GM06990 (cell line): ENCODE data around the gene ZNF620.

Experiments used
- DNase-seq: peaks from one replicate; pipeline ENCODE4 v3.0.0-alpha.2; 2011; ENCODE audit not compliant: insufficient read length; ENCODE audit errors: extremely low read depth
- H3K27me3 ChIP-seq: replicated peaks from 2 replicates; pipeline ENCODE4 v1.6.0; 2011; ENCODE audit warnings: low read length; ENCODE audit not compliant: control insufficient read depth, insufficient read depth
- H3K36me3 ChIP-seq: 2 replicates; pipeline ENCODE4 v1.5.1; 2011; ENCODE audit warnings: low read length; ENCODE audit not compliant: control insufficient read depth, insufficient read depth
- H3K4me3 ChIP-seq: replicated peaks from 2 replicates; pipeline ENCODE4 v1.5.1; 2011; ENCODE audit warnings: low read depth, mild to moderate bottlenecking, control low read depth, low read length
- CTCF ChIP-seq: IDR thresholded peaks from 2 replicates; pipeline ENCODE4 v1.5.1; 2011; ENCODE audit warnings: low read length, control low read depth, mild to moderate bottlenecking, inconsistent platforms; ENCODE audit not compliant: insufficient read depth, poor library complexity, severe bottlenecking

The ZNF620 gene

DNA sequence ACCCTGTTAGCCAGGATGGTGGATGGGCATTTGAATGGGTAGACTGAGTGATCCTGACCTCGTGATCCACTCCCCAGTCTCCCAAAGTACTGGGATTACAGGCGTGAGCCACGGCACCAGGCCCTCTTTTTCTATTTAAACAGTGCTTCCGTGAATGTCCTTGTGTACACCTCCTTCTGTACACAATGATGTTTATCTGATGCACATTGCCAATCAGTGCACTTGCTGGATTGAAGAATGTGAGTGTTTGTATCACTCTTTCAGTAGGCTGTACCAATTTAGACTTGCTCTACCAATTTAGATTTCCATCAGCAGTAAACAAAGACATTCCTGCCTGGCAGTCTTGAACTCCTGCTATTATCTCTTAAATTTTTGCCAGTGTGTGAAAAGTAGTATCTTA is 37.8 kb upstream of the ZNF620 start:
- no peaks in the 10 kb centered on the region for H3K27me3 ChIP-seq
- no peak for TF ChIP-seq CTCF
- no peak for DNase-seq
- no peak overlapping the region for H3K4me3 ChIP-seq
- peaks cover 4% of the 10 kb centered on the region for H3K36me3 ChIP-seq

DNA sequence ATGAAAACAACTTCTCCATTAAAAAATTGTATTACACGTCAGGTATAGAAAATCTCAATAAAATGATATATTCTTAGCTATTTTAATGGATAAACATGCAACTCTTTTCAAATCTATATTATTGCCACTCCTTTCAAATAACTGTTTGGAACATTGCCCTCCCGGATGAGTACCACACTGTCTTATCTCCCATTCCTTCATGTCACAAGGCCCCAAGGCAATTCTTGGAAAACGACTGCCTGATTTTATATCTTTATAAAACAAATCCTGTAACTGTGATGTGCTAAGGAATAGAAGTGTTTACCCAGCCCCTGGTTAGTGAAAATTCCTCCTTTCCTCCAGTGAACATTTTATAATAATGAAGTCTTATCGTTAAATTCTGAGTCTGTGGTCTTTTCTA is 35.1 kb upstream of the ZNF620 start:
- no peak for DNase-seq
- no peaks in the 10 kb centered on the region for H3K36me3 ChIP-seq
- no peak for TF ChIP-seq CTCF
- H3K4me3 ChIP-seq, result no peak overlapping the region
- no peaks in the 10 kb centered on the region for H3K27me3 ChIP-seq

GRCh38 chr3:40476478-40477470 is 29.1 kb upstream of the ZNF620 start, which contains the start of gene ZNF619:
Gene ZNF619, plus strand, starts transcription at chr3:40477122. Its CDS starts 858 bp downstream, at chr3:40477980.
- DNase-seq, result peak; percentile 67
- Histone ChIP-seq H3K36me3 (peaks cover 2% of the 10 kb centered on the region; the same call in 1 of the 2 replicates), H3K4me3 (peak within 1 kb of the TSS; percentile 84), H3K27me3 (no peaks in the 10 kb centered on the region)
- no peak for TF ChIP-seq CTCF

GRCh38 chr3:40477666-40478065 is 28.2 kb upstream of the ZNF620 start:
- H3K4me3 ChIP-seq, result peak overlapping the region; percentile 84
- TF ChIP-seq CTCF, result no peak
- no peak for DNase-seq

GRCh38 chr3:40487172-40487571 is 18.7 kb upstream of the ZNF620 start:
- Histone ChIP-seq H3K4me3 (no peak overlapping the region), H3K36me3 (peaks cover 13% of the 10 kb centered on the region), H3K27me3 (no peaks in the 10 kb centered on the region)
- no peak for TF ChIP-seq CTCF
- DNase-seq, result no peak

More at GRCh38 chr3:40477666-40478065, 28.2 kb upstream of the ZNF620 start:
- peaks cover 5% of the 10 kb centered on the region for H3K36me3 ChIP-seq
- no peaks in the 10 kb centered on the region for H3K27me3 ChIP-seq
